ENCODE data around the gene TSHZ3. TPM values are rescaled to one million over a fixed set of nuclear protein-coding genes. Genes with fewer than 3 reads are reported as not detected.

Gene TSHZ3
- total RNA-seq, 1 donor from 2014 or later = 5.8 TPM

- DNase-seq = no peak
- no peaks in the 10 kb centered on the region for H3K27me3 ChIP-seq
- H3K9me3 ChIP-seq = no peaks in the 10 kb centered on the region
- no peaks in the 10 kb centered on the region for H3K36me3 ChIP-seq
- no peak overlapping the region for H3K4me3 ChIP-seq
- H3K27ac ChIP-seq = no peak overlapping the region
- intact Hi-C loops (cut with DNase I) = no loop called here
- H3K4me1 ChIP-seq = no peaks in the 10 kb centered on the region
- no peak for TF ChIP-seq CTCF (IDR thresholded peaks at IDR 0.05)
- ATAC-seq = no peak
Observed at GRCh38 chr19:31329819-31330218, 19.4 kb downstream of the TSHZ3 start.

GRCh38 chr19:31328238-31328637 is 21.0 kb downstream of the TSHZ3 start:
- no peak for DNase-seq
- TF ChIP-seq CTCF (IDR thresholded peaks at IDR 0.05) = no peak

GRCh38 chr19:31326329-31327028 is 22.8 kb downstream of the TSHZ3 start:
- DNase-seq = no peak
- TF ChIP-seq CTCF (IDR thresholded peaks at IDR 0.05) = no peak
- H3K9me3 ChIP-seq = no peaks in the 10 kb centered on the region
- intact Hi-C loops (cut with DNase I) = no loop called here
- no peaks in the 10 kb centered on the region for H3K4me1 ChIP-seq
- no peak overlapping the region for H3K4me3 ChIP-seq
- no peak for ATAC-seq
- no peaks in the 10 kb centered on the region for H3K36me3 ChIP-seq
- H3K27ac ChIP-seq = no peak overlapping the region
- H3K27me3 ChIP-seq = no peaks in the 10 kb centered on the region

More at GRCh38 chr19:31328238-31328637, 21.0 kb downstream of the TSHZ3 start:
- Histone ChIP-seq H3K27me3 (no peaks in the 10 kb centered on the region), H3K4me3 (no peak overlapping the region), H3K4me1 (no peaks in the 10 kb centered on the region), H3K9me3 (no peaks in the 10 kb centered on the region), H3K27ac (no peak overlapping the region), H3K36me3 (no peaks in the 10 kb centered on the region)
- intact Hi-C loops (cut with DNase I) = no loop called here
- ATAC-seq = no peak

GRCh38 chr19:31325342-31325741 is 23.9 kb downstream of the TSHZ3 start:
- no peak for TF ChIP-seq CTCF (IDR thresholded peaks at IDR 0.05)
- DNase-seq (no peak), ATAC-seq (no peak)
- Histone ChIP-seq H3K9me3 (no peaks in the 10 kb centered on the region), H3K27ac (no peak overlapping the region), H3K36me3 (no peaks in the 10 kb centered on the region), H3K4me1 (no peaks in the 10 kb centered on the region), H3K27me3 (no peaks in the 10 kb centered on the region), H3K4me3 (no peak overlapping the region)
- intact Hi-C loops (cut with DNase I) = no loop called here

GRCh38 chr19:31319465-31319864 is 29.8 kb downstream of the TSHZ3 start:
- H3K9me3 ChIP-seq = no peaks in the 10 kb centered on the region
- no peak for TF ChIP-seq CTCF (IDR thresholded peaks at IDR 0.05)
- ATAC-seq (no peak), DNase-seq (no peak)
- no peak overlapping the region for H3K27ac ChIP-seq
- H3K27me3 ChIP-seq = no peaks in the 10 kb centered on the region
- intact Hi-C loops (cut with DNase I) = no loop called here
- peaks cover 5% of the 10 kb centered on the region for H3K4me1 ChIP-seq
- H3K4me3 ChIP-seq = no peak overlapping the region
- no peaks in the 10 kb centered on the region for H3K36me3 ChIP-seq
